HepG2 (cell line): ENCODE measurements around the gene EGLN2.

ENCODE experiments used
- CAMTA2 ChIP-seq: sonication (generic); formaldehyde crosslinking; IDR thresholded peaks from 2 replicates; pipeline ENCODE4 v1.4.0; 2020; ENCODE audit warnings: mild to moderate bottlenecking, missing genetic modification reagents, borderline replicate concordance
- MXI1 ChIP-seq: IDR thresholded peaks from 3 replicates; pipeline ENCODE4 v1.6.1; 2012; ENCODE audit warnings: low read depth, low read length, inconsistent platforms, borderline replicate concordance
- NFYB ChIP-seq: sonication (generic); formaldehyde crosslinking; IDR thresholded peaks from 2 replicates; pipeline ENCODE4 v1.4.0; 2020; ENCODE audit warnings: missing genetic modification reagents
- PRDM4 ChIP-seq: sonication (generic); formaldehyde crosslinking; IDR thresholded peaks from 2 replicates; pipeline ENCODE4 v1.9.0; 2021; ENCODE audit warnings: missing genetic modification reagents, borderline replicate concordance
- RFX5 ChIP-seq: IDR thresholded peaks from 2 replicates; pipeline ENCODE4 v1.6.1; 2011; ENCODE audit warnings: low read depth, low read length, improper control_type of control experiment
- STAT6 ChIP-seq: sonication (generic); formaldehyde crosslinking; IDR thresholded peaks from 2 replicates; pipeline ENCODE4 v1.4.0; 2020; ENCODE audit warnings: missing genetic modification reagents, mild to moderate bottlenecking, borderline replicate concordance
- TAF1 ChIP-seq: sonication (generic); formaldehyde crosslinking; IDR thresholded peaks from 2 replicates; pipeline ENCODE4 v1.4.0; 2020; ENCODE audit warnings: missing genetic modification reagents
- TAF15 ChIP-seq: fragments of 200-400 bp; formaldehyde crosslinking; IDR thresholded peaks from one replicate; pipeline ENCODE4 v1.6.1; 2018; ENCODE audit warnings: mild to moderate bottlenecking, low read depth, low read length; ENCODE audit not compliant: poor library complexity, severe bottlenecking
- ZNF30 ChIP-seq: sonication (generic); formaldehyde crosslinking; IDR thresholded peaks from 2 replicates; pipeline ENCODE4 v1.5.0; 2020; ENCODE audit warnings: mild to moderate bottlenecking, missing genetic modification reagents
- TF ChIP-seq, protein P1 (sequence below): sonication (generic); formaldehyde crosslinking; IDR thresholded peaks from 2 replicates; pipeline ENCODE4 v1.5.0; 2020; ENCODE audit warnings: mild to moderate bottlenecking, missing genetic modification reagents, moderate library complexity

DNA sequence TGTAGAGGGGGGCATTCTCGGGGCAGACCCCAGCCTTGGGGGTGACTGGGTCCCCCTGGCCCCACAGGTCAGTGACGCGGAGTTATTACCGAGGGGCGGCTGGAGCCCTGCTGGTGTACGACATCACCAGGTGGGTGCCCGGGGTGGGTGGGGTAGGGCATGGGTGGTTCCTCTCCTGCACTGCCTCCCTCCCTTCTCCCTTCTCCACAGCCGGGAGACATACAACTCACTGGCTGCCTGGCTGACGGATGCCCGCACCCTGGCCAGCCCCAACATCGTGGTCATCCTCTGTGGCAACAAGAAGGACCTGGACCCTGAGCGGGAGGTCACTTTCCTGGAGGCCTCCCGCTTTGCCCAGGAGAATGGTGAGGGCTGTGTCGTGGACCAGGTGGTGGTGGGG lies 15.3 kb upstream of the EGLN2 start:
- TF ChIP-seq NFYB (CRISPR knock-in tag) (no peak), TAF1 (no peak), ZNF30 (CRISPR knock-in tag) (no peak), MXI1 (no peak), CAMTA2 (CRISPR knock-in tag) (no peak), TAF15 (no peak), PRDM4 (CRISPR knock-in tag) (no peak), STAT6 (CRISPR knock-in tag) (no peak), RFX5 (no peak)
- TF ChIP-seq, protein P1, sequence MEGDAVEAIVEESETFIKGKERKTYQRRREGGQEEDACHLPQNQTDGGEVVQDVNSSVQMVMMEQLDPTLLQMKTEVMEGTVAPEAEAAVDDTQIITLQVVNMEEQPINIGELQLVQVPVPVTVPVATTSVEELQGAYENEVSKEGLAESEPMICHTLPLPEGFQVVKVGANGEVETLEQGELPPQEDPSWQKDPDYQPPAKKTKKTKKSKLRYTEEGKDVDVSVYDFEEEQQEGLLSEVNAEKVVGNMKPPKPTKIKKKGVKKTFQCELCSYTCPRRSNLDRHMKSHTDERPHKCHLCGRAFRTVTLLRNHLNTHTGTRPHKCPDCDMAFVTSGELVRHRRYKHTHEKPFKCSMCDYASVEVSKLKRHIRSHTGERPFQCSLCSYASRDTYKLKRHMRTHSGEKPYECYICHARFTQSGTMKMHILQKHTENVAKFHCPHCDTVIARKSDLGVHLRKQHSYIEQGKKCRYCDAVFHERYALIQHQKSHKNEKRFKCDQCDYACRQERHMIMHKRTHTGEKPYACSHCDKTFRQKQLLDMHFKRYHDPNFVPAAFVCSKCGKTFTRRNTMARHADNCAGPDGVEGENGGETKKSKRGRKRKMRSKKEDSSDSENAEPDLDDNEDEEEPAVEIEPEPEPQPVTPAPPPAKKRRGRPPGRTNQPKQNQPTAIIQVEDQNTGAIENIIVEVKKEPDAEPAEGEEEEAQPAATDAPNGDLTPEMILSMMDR (CRISPR knock-in tag), result no peak
